ENCODE measurements around the gene ANXA5. TPM values are rescaled to one million over a fixed set of nuclear protein-coding genes. Genes with fewer than 3 reads are reported as not detected.

The ANXA5 gene
- total and polyA plus RNA-seq, 2 experiments from 2014 or later = 129 to 181 TPM

- Histone ChIP-seq H3K36me3 (ENCODE audit: insufficient read depth) (peaks cover 11% of the 10 kb centered on the region; the same call in 1 of the 2 replicates), H3K4me2 (no peak overlapping the region), H3K4me3 (no peak overlapping the region), H3K4me1 (ENCODE audit: insufficient read depth) (no peaks in the 10 kb centered on the region), H4K20me1 (replicated peaks; ENCODE audit: insufficient read depth) (no peaks in the 10 kb centered on the region), H2AFZ (no peak overlapping the region), H3K79me2 (replicated peaks; ENCODE audit: insufficient read depth) (no peaks in the 10 kb centered on the region), H3K9me2 (ENCODE audit: insufficient read depth) (no peaks in the 10 kb centered on the region), H3K27me3 (ENCODE audit: insufficient read depth) (no peaks in the 10 kb centered on the region), H3F3A (replicated peaks; ENCODE audit: low read depth) (no peaks in the 10 kb centered on the region), H3K27ac (ENCODE audit: low read depth) (no peak overlapping the region)
- Mint-ChIP-seq H3K27ac (no peak overlapping the region), H3K36me3 (ENCODE audit: low read depth) (peaks cover 21% of the 10 kb centered on the region), H3K4me1 (peaks cover 3% of the 10 kb centered on the region; the same call in 2 of the 3 replicates), H3K9me3 (no peaks in the 10 kb centered on the region), H3K4me3 (no peak overlapping the region), H3K27me3 (ENCODE audit: insufficient read depth, low read depth, poor library complexity) (peaks cover 2% of the 10 kb centered on the region)
- DNase-seq (ENCODE audit: low spot score) = no peak
- TF ChIP-seq, protein P1, sequence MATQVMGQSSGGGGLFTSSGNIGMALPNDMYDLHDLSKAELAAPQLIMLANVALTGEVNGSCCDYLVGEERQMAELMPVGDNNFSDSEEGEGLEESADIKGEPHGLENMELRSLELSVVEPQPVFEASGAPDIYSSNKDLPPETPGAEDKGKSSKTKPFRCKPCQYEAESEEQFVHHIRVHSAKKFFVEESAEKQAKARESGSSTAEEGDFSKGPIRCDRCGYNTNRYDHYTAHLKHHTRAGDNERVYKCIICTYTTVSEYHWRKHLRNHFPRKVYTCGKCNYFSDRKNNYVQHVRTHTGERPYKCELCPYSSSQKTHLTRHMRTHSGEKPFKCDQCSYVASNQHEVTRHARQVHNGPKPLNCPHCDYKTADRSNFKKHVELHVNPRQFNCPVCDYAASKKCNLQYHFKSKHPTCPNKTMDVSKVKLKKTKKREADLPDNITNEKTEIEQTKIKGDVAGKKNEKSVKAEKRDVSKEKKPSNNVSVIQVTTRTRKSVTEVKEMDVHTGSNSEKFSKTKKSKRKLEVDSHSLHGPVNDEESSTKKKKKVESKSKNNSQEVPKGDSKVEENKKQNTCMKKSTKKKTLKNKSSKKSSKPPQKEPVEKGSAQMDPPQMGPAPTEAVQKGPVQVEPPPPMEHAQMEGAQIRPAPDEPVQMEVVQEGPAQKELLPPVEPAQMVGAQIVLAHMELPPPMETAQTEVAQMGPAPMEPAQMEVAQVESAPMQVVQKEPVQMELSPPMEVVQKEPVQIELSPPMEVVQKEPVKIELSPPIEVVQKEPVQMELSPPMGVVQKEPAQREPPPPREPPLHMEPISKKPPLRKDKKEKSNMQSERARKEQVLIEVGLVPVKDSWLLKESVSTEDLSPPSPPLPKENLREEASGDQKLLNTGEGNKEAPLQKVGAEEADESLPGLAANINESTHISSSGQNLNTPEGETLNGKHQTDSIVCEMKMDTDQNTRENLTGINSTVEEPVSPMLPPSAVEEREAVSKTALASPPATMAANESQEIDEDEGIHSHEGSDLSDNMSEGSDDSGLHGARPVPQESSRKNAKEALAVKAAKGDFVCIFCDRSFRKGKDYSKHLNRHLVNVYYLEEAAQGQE (IDR thresholded peaks at IDR 0.05; ENCODE audit: unreplicated experiment) = no peak
- no peak for TF ChIP-seq JUNB (IDR thresholded peaks at IDR 0.05; ENCODE audit: unreplicated experiment)
- no peak for TF ChIP-seq ZNF462 (CRISPR knock-in tag; IDR thresholded peaks at IDR 0.05)
- no peak for TF ChIP-seq EZH2phosphoT487 (IDR thresholded peaks at IDR 0.05; ENCODE audit: unreplicated experiment)
- no peak for TF ChIP-seq CTCF (conservative IDR thresholded peaks at IDR 0.05; ENCODE audit: low read depth in 2 of 2)
- TF ChIP-seq ZNF114 (CRISPR knock-in tag; IDR thresholded peaks at IDR 0.05) = no peak
- TF ChIP-seq, protein P2, sequence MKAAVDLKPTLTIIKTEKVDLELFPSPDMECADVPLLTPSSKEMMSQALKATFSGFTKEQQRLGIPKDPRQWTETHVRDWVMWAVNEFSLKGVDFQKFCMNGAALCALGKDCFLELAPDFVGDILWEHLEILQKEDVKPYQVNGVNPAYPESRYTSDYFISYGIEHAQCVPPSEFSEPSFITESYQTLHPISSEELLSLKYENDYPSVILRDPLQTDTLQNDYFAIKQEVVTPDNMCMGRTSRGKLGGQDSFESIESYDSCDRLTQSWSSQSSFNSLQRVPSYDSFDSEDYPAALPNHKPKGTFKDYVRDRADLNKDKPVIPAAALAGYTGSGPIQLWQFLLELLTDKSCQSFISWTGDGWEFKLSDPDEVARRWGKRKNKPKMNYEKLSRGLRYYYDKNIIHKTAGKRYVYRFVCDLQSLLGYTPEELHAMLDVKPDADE (IDR thresholded peaks at IDR 0.05) = no peak
- TF ChIP-seq CREB1 (CRISPR knock-in tag; IDR thresholded peaks at IDR 0.05; ENCODE audit: low read depth) = no peak
- no peak for TF ChIP-seq EZH2 (IDR thresholded peaks at IDR 0.05; ENCODE audit: low read depth, unreplicated experiment)
- TF ChIP-seq STAT1 (IDR thresholded peaks at IDR 0.05; ENCODE audit: unreplicated experiment) = no peak
- ATAC-seq = no peak
Measured at GRCh38 chr4:121665371-121665770, 31.4 kb downstream of the ANXA5 start.
